Measurements from ENCODE around the gene SSR3.

Gene SSR3

DNA sequence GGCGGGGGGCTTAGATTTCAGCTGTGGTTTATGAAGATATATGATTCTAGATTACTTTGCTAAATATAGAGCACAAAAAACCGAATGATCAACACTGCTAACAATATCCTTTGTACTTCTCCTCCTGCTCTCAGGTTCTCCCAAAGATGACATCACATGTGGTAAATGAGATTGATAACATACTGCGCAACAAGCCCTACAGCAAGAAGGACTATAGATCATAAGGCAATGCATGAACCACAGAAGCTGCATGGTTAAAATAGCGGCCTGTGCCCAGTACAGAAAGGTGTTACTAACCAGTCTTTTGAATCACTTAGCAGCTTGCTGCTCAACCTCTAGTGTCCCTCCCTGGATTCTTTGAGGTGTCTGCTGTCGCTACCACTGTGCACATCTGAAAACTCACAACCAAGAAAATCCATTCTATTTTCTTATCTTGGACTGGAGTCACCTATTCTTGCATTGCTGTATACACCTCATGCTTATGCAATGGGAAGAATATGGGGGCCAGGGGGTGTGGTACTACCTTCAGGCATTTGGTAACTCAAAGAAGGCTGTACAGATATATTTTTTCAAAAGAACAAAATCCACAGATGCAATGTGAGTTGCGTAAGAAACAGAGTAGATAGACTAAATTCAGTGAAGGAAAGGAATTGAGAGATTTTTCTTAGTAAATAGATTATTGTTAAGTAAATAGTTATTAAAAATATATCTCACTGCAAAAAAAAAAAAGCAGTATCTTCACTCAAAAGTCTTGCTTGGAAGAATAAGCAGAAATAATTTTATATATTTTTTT, 18.2 kb downstream of the SSR3 start:
- DNase-seq (ENCODE audit: low read depth) = no peak

DNA sequence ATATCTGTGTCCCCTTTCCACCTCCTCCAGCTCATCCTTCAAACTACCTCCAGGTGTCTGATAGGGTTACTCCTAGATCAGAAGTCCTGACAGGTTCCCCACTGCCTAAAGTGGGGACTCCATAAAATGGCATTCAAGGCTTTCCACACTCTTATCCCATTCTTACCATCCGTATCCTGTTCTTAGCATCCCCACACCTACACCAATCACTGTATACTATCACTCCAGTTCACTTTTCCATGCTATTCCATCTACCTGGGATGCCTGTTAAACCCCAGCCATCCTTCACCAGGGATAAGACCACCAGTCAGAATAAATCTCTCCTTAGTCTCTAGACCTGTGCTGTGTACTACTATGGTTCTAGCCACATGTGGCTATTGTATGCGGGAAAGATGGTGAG, 19.1 kb downstream of the SSR3 start:
- DNase-seq (ENCODE audit: low read depth) = no peak

DNA sequence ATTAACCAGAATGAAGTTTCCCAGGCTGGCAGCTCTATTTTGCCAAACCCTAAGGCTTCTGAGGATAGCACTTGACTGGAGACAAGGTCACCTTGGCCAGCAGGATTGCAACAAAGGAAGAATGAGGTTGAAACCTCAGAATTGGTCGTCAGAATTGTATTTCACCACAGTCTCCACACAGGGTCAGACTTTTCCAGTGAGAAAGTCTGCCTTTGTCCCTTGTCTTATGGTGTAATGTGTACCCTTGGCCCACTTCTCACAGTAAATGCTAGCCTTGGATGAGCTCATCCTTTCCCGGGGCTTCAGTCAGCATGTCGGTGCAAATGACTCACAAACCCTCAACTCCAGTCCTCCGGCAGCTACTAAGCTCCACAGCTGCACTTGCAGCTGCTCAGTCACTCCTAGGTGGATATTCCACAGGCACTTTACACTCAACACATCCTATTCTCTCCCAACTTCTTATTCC, 19.7 kb downstream of the SSR3 start:
- peak; percentile 18 for DNase-seq (ENCODE audit: low read depth)

DNA sequence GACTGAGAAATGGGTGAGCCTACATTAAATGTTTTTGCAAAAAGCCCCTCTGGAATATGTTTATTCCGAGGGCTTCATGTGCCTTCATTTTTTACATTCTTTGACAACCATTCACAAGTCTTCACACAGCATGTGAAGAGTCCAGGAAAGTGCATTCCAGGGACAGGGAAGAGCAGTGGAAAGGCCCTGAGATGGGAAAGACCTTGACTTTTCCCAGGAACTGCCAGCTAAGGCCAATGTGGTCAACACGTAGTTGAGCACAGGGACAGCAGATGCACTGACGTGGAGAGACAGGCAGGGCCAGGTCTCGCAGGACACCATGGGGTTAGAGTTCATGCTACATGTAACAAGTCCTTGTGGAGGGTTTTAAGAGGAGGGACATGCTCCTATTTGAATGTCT, 21.7 kb downstream of the SSR3 start:
- no peak for DNase-seq (ENCODE audit: low read depth)

DNA sequence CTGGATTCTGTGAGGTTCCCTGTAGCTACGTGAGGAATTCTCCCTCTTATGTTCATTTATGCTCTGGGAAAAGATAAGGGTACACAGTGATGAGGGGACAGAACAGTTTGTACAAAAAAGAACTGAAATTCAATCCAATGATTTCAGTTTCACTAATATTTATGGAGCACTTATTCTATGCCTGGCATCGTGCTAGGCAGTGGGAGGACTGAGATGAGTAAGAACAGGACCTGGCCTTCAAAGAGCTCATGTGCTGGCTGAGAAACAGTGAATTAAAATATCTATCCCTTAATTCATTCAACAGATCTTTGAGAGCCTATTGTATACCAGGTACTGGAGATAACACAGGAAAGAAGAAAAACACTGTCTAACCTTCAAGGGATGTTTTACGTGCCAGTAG, 22.2 kb downstream of the SSR3 start:
- no peak for DNase-seq (ENCODE audit: low read depth)

DNA sequence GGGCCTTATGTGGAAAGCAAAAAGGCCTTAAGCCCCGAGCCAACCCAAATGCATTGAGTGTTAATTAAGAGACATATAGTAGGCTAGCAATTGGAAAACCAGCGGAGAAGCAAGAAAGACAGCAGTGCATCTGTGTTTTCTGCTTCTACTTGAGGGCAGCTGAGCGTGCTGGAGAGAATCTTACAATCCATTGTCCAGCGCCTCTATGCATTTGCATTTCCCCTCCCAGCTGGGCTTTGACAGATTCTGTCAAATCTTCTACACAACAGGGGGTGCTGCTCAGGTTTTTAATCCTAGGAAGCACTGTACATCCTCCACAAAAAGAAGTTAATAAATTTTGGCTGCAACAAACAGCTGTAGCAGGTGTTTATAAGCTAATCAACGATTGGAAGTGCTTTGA, 23.9 kb downstream of the SSR3 start:
- DNase-seq (ENCODE audit: low read depth) = no peak

DNA sequence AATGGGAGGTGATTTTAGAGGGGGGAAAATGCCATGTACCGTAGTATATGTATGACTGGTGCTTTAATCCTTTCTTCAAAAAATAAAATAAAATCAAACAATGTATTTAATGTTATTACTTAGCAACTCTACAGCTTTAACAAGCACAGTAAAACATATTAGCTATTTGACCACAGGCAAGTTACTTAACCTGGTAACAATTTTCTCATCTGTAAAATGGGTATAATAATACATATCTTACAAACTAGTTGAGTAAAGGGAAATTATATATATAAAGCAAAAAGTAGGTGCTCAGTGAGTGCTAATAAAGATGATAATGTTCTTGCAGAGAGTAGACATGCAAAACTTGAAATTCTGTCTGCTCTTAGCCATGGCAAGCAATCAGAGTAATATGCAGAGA, 27.9 kb downstream of the SSR3 start:
- no peak for DNase-seq (ENCODE audit: low read depth)

DNA sequence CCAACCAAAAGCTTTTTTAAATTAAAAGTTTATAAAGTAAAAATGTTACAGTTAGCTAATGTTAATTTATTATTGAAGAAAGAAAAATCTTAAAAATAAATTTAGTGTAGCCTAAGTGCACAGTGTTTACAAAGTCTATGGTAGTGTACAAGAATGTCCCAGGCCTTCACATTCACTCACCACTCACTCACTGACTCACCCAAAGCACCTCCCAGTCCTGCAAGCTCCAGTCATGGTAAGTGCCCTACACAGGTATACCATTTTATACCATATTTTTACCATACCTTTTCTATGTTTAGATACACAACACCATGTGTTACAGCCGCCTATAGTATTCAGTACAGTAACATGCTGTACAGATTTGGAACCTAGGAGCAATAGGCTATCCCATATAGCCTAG, 29.1 kb downstream of the SSR3 start:
- DNase-seq (ENCODE audit: low read depth) = no peak

DNA sequence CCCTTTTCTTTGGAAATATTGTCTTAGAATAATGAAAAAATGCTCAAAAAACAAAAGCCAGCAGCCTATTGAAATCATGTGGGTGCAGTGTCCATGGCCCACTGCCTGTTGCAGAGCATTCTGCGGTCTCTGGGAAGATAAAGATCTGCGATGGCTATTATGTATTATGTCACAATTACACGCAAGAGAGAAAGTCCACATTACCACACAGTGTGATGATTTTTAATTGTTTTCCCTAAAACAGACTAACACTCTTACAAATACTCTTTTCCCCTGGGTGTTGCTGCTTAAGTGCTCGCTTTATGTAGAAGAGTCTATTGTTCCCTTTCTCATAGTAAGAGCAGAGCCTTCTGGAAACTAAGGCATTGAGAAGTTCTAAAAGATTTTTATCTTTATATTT, 32.2 kb downstream of the SSR3 start:
- DNase-seq (ENCODE audit: low read depth) = no peak

DNA sequence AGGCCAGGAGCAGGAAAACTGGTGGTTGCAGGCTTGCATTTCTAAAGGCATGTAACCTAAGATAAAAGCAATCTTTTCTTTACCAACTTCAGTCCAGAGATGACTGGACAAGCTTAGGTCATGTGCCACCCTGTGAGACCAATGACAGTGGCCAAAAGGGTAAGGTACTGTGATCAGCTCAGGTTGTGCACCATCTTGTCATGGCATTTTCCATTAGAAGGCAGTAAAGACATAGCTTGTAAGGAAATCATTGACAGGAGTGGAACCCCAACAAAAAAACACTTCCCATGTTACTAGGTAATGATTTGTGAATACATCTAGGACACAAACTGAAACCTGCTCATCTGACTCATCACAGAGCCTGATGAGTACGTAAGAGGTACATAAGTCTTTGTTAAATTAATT, 35.2 kb downstream of the SSR3 start:
- DNase-seq (ENCODE audit: low read depth) = no peak

DNA sequence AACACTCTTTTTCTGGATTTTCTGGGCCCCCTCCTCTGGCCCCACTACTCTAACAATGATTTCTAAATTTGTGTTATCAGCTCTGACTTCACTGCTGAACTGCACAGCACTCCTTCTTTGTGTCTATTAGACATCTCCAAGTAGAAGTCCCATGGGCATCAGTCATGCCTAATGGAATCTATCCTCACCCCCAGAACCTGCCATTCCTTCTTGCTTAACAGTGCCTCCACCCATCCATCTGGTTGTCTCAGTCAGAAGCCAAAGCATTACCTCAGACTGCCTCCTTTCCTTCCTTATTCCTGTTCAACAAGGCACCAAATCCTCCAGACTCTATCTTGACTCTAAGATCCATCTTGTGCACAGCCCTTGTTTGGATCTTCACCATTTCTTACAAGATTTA, 36.2 kb downstream of the SSR3 start:
- no peak for DNase-seq (ENCODE audit: low read depth)

DNA sequence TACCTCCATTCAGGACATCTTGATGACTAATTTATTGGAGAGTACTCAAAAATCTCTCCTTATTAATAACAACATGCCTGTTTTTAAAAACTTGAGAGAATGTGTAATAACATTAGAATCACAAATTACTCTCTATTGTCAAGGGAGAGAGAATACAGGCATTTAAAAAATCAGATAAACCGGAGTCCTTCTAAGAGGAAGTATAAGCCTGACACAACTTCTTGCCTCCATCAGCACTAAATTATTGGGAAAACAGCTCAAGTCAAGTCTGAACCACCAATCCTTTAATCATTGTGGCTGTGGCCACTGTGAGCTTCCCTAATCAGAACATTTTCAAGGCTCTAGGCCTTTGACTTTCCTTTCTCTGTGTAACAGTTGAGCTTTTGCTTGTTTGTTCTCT, 38.0 kb downstream of the SSR3 start:
- DNase-seq (ENCODE audit: low read depth) = no peak

DNA sequence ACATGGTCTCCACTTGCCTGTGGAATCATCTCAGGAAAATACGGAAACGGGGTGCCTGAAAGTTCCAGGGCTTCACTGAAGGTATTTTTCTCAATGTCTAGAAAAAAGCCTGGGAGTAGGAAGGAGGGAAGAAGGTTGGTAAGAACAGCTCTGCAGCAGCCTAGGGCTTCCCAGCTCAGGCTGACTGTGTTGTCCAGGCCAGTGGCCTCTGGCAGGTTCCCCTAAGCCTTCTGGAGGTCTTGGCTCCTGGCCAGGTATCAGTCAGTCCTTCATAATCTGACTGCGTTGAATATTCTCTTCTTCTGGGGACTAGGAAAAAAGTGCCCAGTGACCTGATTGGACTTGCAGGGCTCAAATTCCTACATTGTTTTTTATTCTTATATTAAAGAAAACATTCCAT, 38.6 kb downstream of the SSR3 start:
- no peak for DNase-seq (ENCODE audit: low read depth)

DNA sequence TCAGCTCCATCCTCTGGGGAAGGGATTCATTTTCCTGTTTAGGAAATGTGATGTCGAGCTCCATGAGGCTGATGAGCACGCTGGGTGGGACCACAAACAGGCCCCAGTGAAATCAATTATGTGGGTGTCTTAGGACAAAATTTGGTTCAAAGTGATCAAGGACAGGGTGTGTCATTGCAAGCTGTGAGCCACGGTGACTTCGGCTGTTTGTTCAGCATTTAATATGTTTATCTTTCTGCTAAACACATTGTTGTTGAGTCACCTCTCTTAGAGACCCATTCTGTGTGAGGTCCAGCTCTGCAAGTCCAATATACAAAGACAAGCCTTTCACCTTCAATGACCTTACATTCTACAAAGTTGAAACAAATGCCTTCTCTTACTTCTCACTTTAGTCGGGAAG, 41.3 kb downstream of the SSR3 start:
- no peak for DNase-seq (ENCODE audit: low read depth)

DNA sequence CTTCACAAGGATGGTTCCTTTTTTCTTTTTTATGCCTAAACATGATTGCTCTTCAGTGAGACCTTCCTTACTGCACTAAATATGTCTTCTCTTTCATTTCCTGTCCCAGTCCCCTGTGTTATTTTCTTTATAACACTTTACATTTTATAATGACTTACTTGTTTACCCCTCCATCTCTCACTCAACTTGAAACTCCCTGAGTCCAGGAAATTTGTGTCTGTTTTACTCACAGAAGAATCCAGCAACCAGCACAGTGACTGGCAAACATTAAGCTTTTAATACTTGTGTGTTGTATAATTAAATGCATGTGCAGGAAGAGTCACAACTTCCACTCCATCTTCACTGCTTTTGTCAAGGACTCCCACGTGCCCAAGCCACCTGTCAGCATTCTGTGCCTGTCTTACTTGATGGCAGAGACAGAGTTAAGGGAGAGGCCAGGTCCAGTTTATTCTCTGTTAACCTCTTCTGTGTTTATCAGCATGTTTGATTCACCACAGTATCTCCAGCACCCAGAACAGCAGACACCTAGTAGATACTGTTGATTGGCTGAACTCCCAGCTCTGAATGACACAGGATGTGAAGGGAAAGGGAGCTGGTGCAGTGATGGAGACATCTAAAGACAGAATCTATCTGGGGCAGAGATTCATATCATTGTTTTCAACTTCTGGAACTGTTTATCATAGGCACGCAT, 42.8 kb downstream of the SSR3 start:
- no peak for DNase-seq (ENCODE audit: low read depth)

DNA sequence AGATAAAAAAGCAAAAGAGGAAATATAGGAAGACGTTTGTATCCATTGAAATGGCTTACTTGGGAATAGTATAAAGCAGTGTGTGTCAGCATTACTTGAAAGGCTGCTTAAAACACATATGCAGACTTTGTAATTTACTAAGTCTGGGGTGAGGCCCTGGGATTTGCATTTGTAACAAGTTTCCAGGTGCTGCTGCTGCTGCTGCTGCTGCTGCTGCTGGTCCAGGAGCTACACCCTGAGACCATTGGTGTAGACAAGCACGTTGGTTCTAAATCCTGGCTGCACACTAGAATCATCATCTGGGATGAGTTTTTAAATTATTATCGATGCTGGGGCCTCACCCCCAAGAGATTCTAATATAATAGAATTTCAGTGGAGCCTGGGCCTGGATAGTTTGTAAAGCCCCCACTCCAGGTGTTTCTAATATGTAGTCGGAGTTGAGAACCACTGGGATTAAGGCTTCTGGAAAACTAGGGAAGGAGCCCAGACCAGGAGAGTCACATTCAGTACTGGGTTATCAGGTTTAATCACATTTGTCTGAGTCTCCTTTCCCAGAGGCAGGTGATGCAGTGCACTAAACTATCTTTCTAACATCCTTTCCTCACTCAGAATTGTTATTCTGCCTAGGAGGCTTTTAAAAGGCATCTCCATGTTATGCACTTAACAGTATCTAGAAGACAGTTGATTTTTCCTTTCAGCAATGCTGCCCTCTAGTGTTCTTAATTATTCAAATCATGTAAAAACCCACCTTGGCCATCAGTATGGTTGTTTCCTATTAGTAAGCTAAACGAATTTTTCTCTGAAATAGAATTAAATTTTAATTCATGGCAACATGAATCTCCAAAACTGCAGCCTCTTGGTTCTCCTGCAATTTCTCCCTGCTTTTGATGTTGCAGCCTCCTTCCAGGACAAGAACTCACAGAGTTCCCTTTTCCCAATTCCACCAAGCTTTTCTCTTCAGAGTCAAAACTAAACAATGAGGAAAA, 45.4 kb downstream of the SSR3 start:
- DNase-seq (ENCODE audit: low read depth) = no peak

DNA sequence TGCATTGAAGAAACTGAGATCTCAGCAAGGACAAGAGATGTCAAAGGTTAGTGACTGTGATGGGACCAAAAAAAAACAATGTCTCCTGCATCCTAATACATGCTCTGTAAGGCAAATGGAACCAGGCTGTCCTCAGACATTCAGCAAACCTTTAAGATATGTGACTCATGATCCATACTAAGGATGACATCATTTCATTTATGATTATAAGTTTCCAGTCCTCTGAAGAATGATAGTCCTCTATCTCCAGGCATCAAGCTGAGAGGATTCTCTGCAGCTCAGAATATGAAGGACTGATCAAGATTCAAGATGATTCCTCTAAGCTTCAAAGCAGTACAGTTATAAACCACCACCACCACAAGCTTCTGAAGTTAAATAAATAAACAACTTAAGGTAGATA, 47.6 kb downstream of the SSR3 start:
- no peak for DNase-seq (ENCODE audit: low read depth)

DNA sequence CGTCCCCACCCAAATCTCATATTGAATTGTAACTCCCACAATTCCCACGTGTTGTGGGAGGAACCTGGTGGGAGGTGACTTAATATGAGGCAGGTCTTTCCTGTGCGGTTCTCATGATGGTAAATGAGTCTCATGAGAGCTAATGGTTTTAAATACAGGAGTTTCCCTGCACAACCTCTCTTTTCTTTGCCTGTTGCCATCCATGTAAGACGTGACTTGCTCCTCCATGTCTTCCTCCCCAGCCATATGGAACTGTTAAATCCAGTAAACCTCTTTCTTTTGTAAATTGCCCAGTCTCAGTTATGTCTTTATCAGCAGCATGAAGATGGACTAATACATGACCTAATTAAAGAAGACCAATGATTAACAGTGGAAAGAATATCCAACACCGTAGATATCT, 56.6 kb downstream of the SSR3 start:
- no peak for DNase-seq (ENCODE audit: low read depth)

DNA sequence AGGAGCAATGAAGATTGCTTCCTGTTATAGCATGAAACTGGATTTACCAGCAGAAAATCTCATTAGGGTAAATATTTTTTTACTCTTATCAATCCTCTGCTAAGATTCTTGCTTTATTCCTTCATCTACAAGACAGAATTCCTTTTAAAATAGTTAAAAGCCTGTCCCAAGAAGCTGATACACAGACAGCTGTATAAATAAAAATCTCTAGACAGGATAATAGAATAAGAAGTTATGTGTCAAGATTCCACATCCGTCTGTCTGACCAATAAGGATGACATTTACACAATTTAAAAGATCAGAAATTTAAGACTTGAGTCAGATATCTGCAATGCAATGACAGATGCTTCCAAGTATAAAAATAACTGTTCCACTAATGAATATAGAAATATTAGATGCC, 57.6 kb downstream of the SSR3 start:
- DNase-seq (ENCODE audit: low read depth) = no peak

DNA sequence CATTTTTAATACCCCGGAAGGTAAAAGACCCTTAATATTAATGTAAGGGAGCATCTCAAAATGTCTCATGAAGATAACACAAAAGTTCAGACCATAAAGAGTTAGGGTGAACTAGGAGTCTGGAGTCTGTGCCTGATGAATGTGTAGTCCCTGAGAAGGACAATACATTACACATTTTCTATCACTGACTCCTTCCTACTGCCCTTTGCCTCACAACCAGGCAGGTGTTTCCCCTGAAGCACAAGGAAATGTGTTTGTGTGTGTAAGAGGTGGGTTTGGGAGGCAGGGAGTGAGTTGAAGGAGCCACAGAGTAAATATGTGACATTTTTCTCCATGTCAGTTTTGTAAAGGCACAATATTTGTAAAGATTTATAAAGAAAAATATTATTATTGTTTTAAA, 59.1 kb downstream of the SSR3 start:
- no peak for DNase-seq (ENCODE audit: low read depth)

DNA sequence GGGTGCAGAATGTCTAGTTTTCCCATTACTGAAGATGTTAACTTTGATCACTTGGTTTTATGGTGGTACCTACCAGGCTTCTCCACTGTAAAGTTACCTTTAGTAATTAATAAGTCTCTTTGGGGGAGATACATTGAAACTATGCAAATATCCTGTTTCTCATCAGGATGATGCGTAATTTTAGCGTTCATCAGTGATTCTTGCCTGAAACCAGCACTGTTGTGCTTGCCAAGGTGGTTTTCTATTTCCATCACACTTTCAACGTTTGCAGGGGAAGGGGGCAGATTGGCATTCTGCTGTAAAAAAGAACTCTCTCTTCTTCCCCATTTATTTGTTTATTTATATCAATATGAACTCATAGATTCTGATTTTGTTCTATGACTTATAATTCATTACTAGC, 61.0 kb downstream of the SSR3 start:
- no peak for DNase-seq (ENCODE audit: low read depth)

DNA sequence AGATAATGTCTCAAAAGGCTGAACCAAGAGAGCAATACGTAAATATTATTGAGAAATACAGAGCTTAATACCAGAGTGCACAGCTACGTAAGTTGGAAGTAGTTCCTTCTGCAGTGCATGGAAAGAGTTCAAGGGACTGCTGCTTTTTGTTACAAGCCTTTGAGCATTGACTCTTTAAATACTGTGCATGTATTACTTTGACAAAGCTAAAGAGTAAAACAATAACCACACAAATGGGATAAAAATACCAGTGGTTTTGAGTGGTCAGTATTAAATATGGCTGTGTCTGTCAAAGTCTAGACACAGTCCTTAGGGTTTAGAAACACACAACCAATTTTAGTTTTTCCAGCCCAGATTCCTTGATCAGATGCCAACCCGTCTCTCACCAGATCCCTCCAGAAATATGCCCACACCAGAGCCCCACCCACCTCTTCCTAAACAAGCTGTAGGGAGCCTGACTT, 62.1 kb downstream of the SSR3 start:
- DNase-seq (ENCODE audit: low read depth) = no peak

DNA sequence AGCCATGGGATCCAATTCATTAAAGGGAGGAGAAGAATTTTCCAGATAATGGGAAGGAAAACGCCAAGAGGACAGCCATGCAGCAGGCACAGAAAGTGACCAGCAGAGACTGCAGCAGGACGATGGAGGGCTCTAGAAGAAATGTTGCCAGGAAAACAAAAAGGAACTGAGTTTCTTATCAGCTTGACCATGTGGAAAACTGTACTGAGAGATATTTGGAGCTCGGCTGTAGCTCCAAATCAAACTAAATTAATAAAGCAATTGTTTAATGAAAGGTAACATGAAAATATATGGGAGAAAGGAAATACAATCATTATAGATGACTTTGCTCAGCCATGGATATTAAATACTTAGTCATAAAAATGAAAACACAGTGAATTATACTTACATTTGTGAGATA, 63.7 kb downstream of the SSR3 start:
- no peak for DNase-seq (ENCODE audit: low read depth)
